ENCODE measurements around the gene MORC2. TPM values are rescaled to one million over a fixed set of nuclear protein-coding genes. Genes with fewer than 3 reads are reported as not detected.

Gene MORC2
- total and polyA plus RNA-seq, 10 of the 15 experiments (the other 5 are each of a cell fraction or from before 2014, with no cell fraction given) = 1.7 to 16.3 (median 9.0) TPM

DNA sequence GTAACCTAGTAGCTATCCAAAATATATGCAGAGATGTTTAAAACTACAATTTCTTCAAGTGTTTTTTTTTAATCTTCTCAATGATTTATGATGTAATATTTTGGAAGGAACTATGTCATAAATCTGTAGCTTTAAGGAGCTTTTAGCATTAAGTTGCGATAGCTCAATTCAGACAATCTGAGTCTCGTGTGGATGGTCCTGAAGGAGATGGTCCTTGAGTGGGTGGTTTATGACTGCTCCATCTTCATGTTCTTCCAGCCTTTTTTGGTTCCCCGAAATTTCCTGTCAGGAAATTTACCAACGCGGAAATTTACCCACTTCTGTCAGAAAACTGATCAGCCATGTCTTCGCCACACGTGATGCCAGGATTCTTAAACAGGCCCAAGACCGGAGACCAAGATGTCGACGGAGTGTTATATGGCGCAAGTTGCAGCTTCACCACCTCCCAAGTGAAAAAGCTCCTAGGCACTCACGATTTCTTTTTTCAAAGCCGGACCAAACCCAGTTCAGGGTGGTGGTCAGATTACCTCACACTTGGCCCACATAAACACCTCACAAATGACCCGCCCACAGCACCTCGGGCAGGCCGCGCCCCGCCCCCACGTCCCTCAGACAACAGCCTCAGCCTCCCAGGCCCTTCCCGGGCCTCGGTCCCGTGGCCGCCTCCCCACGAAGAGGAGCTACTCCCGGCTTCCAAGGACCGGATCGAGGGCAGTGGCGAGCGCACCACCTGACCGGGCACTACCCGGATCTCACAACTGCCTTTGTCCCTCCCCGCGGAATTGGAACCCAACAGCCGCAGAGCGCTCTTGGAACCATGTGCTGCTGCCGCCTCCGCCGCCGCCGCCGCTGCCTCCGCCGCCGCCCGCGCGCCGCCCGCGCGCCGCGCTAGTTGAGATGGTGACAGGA lies at the start of gene MORC2 (continued):
- TF ChIP-seq, protein P1, sequence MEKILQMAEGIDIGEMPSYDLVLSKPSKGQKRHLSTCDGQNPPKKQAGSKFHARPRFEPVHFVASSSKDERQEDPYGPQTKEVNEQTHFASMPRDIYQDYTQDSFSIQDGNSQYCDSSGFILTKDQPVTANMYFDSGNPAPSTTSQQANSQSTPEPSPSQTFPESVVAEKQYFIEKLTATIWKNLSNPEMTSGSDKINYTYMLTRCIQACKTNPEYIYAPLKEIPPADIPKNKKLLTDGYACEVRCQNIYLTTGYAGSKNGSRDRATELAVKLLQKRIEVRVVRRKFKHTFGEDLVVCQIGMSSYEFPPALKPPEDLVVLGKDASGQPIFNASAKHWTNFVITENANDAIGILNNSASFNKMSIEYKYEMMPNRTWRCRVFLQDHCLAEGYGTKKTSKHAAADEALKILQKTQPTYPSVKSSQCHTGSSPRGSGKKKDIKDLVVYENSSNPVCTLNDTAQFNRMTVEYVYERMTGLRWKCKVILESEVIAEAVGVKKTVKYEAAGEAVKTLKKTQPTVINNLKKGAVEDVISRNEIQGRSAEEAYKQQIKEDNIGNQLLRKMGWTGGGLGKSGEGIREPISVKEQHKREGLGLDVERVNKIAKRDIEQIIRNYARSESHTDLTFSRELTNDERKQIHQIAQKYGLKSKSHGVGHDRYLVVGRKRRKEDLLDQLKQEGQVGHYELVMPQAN (conservative IDR thresholded peaks at IDR 0.05) = peak; percentile 82
- TF ChIP-seq, protein P2, sequence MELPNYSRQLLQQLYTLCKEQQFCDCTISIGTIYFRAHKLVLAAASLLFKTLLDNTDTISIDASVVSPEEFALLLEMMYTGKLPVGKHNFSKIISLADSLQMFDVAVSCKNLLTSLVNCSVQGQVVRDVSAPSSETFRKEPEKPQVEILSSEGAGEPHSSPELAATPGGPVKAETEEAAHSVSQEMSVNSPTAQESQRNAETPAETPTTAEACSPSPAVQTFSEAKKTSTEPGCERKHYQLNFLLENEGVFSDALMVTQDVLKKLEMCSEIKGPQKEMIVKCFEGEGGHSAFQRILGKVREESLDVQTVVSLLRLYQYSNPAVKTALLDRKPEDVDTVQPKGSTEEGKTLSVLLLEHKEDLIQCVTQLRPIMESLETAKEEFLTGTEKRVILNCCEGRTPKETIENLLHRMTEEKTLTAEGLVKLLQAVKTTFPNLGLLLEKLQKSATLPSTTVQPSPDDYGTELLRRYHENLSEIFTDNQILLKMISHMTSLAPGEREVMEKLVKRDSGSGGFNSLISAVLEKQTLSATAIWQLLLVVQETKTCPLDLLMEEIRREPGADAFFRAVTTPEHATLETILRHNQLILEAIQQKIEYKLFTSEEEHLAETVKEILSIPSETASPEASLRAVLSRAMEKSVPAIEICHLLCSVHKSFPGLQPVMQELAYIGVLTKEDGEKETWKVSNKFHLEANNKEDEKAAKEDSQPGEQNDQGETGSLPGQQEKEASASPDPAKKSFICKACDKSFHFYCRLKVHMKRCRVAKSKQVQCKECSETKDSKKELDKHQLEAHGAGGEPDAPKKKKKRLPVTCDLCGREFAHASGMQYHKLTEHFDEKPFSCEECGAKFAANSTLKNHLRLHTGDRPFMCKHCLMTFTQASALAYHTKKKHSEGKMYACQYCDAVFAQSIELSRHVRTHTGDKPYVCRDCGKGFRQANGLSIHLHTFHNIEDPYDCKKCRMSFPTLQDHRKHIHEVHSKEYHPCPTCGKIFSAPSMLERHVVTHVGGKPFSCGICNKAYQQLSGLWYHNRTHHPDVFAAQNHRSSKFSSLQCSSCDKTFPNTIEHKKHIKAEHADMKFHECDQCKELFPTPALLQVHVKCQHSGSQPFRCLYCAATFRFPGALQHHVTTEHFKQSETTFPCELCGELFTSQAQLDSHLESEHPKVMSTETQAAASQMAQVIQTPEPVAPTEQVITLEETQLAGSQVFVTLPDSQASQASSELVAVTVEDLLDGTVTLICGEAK (IDR thresholded peaks at IDR 0.05; ENCODE audit: borderline replicate concordance) = peak; percentile 30; the same call in 1 of the 2 replicates
- TF ChIP-seq CHD2 (IDR thresholded peaks at IDR 0.05; ENCODE audit: borderline replicate concordance, low read depth, low read length) = no peak
- TF ChIP-seq, protein P3, sequence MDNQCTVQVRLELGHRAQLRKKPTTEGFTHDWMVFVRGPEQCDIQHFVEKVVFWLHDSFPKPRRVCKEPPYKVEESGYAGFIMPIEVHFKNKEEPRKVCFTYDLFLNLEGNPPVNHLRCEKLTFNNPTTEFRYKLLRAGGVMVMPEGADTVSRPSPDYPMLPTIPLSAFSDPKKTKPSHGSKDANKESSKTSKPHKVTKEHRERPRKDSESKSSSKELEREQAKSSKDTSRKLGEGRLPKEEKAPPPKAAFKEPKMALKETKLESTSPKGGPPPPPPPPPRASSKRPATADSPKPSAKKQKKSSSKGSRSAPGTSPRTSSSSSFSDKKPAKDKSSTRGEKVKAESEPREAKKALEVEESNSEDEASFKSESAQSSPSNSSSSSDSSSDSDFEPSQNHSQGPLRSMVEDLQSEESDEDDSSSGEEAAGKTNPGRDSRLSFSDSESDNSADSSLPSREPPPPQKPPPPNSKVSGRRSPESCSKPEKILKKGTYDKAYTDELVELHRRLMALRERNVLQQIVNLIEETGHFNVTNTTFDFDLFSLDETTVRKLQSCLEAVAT (IDR thresholded peaks at IDR 0.05) = peak; percentile 95
- TF ChIP-seq SUZ12 (IDR thresholded peaks at IDR 0.05; ENCODE audit: unreplicated experiment) = no peak
- TF ChIP-seq JUNB (IDR thresholded peaks at IDR 0.05) = no peak

Data from GM12878 (cell line).